Mammary epithelial cell (primary cell): Measurements from ENCODE around the gene MYO1C.

ENCODE experiments used
- CTCF ChIP-seq, 2 donors: IDR thresholded peaks in 1 of 2; conservative IDR thresholded peaks in 1 of 2; 2 replicates each; pipeline ENCODE4 v1.5.1; 2011 to 2012; ENCODE audit warnings: inconsistent platforms in 2 of 2, low read length in 2 of 2, mild to moderate bottlenecking in 2 of 2, control low read depth in 1 of 2, low read depth in 1 of 2; ENCODE audit not compliant: insufficient read depth in 1 of 2; ENCODE audit errors: extremely low read depth in 1 of 2
- EZH2 ChIP-seq: IDR thresholded peaks from 2 replicates; pipeline ENCODE4 v1.6.1; 2012; ENCODE audit warnings: low read length, inconsistent platforms, borderline replicate concordance

- TF ChIP-seq CTCF (conservative IDR thresholded peaks at IDR 0.05 in 1 of 2, IDR thresholded peaks at IDR 0.05 in 1 of 2; ENCODE audit: extremely low read depth in 1 of 2, insufficient read depth in 1 of 2, low read depth in 1 of 2, low read length in 2 of 2) (no peak), EZH2 (no peak)
Observed at GRCh38 chr17:1521086-1521640, 28.7 kb upstream of the MYO1C start.
